Gastroesophageal sphincter (tissue), 4 donors: Measurements from ENCODE around the gene CLIP2. TPM values are rescaled to one million over a fixed set of nuclear protein-coding genes. Genes with fewer than 3 reads are reported as not detected.
"Not testable (repeated sequence)": the region's sequence is repeated elsewhere in the genome, so short reads cannot be mapped to it uniquely, and the experiment has no call there.

Experiments used
- ATAC-seq: fragments of 150-250 bp; one replicate; pipeline ENCODE4 v1.9.1; 2016; ENCODE audit warnings: mild to moderate bottlenecking, moderate library complexity
- H3K27ac ChIP-seq, 4 donors: fragments of 200-600 bp; sonication (generic) in 3 of 4; 1 replicate in 3 of 4; 2 replicates in 1 of 4; pipeline ENCODE4 v1.5.1; 2016 to 2019
- H3K27me3 ChIP-seq: fragments of 200-600 bp; sonication (generic); one replicate; pipeline ENCODE4 v1.5.1; 2019
- H3K36me3 ChIP-seq, 2 donors: fragments of 200-600 bp; sonication (generic); one replicate each; pipeline ENCODE4 v1.5.1; 2019; ENCODE audit warnings: control low read depth in 1 of 2
- H3K4me1 ChIP-seq, 3 donors: fragments of 200-600 bp; sonication (generic); 1 replicate in 2 of 3; 2 replicates in 1 of 3; pipeline ENCODE4 v1.5.1; 2016 to 2019; ENCODE audit warnings: control low read depth in 2 of 3
- H3K4me3 ChIP-seq, 2 donors: fragments of 200-600 bp; sonication (generic); one replicate each; pipeline ENCODE4 v1.5.1; 2019; ENCODE audit warnings: mild to moderate bottlenecking in 1 of 2, moderate library complexity in 1 of 2
- H3K9me3 ChIP-seq, 3 donors: fragments of 200-600 bp; sonication (generic); one replicate each; pipeline ENCODE4 v1.5.1; 2017 to 2019; ENCODE audit warnings: control low read depth in 2 of 3
- EP300 ChIP-seq: sonication (generic); formaldehyde crosslinking; IDR thresholded peaks from one replicate; pipeline ENCODE4 v1.6.1; 2017; ENCODE audit warnings: antibody characterized with exemption, mild to moderate bottlenecking
- POLR2A ChIP-seq, 2 donors: fragments of 450-650 bp; IDR thresholded peaks; one replicate each; pipeline ENCODE4 v1.6.1; 2017; ENCODE audit warnings: antibody characterized with exemption in 2 of 2, mild to moderate bottlenecking in 2 of 2, moderate library complexity in 1 of 2
- POLR2AphosphoS5 ChIP-seq: sonication (generic); formaldehyde crosslinking; IDR thresholded peaks from one replicate; pipeline ENCODE4 v1.6.1; 2017; ENCODE audit warnings: antibody characterized with exemption
- WGBS, 2 donors: methylation state at CpG; one replicate each; pipeline ENCODE4 v1.1.5; 2018; ENCODE audit warnings: low coverage in 1 of 2; 5-methylcytosine and 5-hydroxymethylcytosine counted together
- total RNA-seq, 4 donors: library from RNA; depleted of rRNA; stranded (reverse); fragments of >200 nt; gene quantifications; one replicate each; pipeline ENCODE4 v1.1.0, GENCODE V29; 2016
- TF ChIP-seq, protein P1 (sequence below), 4 experiments: fragments of 200-600 bp in 2 of 4; fragments of 450-650 bp in 2 of 4; sonication (generic) in 1 of 4; IDR thresholded peaks; one replicate each; pipeline ENCODE4 v1.5.1; 2017 to 2019; ENCODE audit warnings: antibody characterized with exemption in 4 of 4, mild to moderate bottlenecking in 2 of 4, moderate library complexity in 2 of 4

The CLIP2 gene
- total RNA-seq, 4 donors from 2014 or later: 23.0 to 50.7 (median 35.5) TPM

DNA sequence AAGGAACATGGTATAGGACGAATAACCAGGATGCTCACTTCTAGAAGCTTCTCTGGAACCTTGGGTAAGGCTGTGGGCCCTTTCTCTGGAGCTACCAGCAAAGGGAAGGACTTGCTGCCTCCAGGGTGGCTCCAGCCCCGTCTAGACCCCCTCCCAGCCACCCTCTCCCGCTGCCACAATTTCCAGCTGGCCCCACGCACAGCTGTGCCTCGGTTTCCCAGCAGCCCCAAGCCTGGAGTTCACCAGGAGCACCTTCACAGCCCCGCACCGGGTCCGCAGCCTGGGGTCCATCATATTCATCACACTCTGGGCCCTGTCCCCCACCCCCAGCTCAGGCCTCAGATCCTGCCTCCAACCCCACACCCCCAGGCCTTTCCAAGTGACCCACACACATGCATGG, 128.9 kb downstream of the CLIP2 start:
- 61% methylated on average over 5 of the region's 8 CpGs; no CpG with 5 or more reads in 1 of the 2 donors for WGBS, 2 donors
- ATAC-seq: no peak

DNA sequence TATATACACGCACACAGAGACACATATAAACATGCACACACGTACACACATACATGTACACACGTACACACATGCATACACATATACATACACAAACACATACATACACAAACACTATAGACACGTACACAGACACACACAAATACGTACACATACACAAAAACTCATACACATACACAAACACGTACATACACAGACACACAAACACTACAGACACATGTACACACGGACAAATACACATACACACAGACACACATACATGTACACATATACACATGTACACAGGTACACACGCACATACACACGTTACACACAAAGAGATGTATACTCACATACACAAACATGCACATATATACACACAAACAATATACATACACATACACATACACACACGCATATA, 129.3 kb downstream of the CLIP2 start:
- H3K4me3 ChIP-seq: no peak overlapping the region
- H3K27ac ChIP-seq: no peak overlapping the region
- 73 to 86% methylated on average over 9 to 10 of the region's 10 CpGs for WGBS, 2 donors
- TF ChIP-seq, protein P1, sequence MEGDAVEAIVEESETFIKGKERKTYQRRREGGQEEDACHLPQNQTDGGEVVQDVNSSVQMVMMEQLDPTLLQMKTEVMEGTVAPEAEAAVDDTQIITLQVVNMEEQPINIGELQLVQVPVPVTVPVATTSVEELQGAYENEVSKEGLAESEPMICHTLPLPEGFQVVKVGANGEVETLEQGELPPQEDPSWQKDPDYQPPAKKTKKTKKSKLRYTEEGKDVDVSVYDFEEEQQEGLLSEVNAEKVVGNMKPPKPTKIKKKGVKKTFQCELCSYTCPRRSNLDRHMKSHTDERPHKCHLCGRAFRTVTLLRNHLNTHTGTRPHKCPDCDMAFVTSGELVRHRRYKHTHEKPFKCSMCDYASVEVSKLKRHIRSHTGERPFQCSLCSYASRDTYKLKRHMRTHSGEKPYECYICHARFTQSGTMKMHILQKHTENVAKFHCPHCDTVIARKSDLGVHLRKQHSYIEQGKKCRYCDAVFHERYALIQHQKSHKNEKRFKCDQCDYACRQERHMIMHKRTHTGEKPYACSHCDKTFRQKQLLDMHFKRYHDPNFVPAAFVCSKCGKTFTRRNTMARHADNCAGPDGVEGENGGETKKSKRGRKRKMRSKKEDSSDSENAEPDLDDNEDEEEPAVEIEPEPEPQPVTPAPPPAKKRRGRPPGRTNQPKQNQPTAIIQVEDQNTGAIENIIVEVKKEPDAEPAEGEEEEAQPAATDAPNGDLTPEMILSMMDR (IDR thresholded peaks at IDR 0.05): no peak
- TF ChIP-seq POLR2A (IDR thresholded peaks at IDR 0.05) (no peak), POLR2AphosphoS5 (no peak), EP300 (no peak)
- H3K27me3 ChIP-seq: peaks cover 5% of the 10 kb centered on the region
- ATAC-seq: no peak
- peaks cover 0 to 9% (median 0%) of the 10 kb centered on the region in 3 donors for H3K4me1 ChIP-seq
- H3K9me3 ChIP-seq: no peaks in the 10 kb centered on the region
- H3K36me3 ChIP-seq: no peaks in the 10 kb centered on the region

More for the DNA sequence above, 128.9 kb downstream of the CLIP2 start:
- H3K27ac ChIP-seq: no peak overlapping the region
- peaks cover 0 to 9% (median 0%) of the 10 kb centered on the region in 3 donors for H3K4me1 ChIP-seq
- no peak for TF ChIP-seq POLR2A (IDR thresholded peaks at IDR 0.05)
- TF ChIP-seq POLR2AphosphoS5: no peak
- TF ChIP-seq, protein P1 (IDR thresholded peaks at IDR 0.05): no peak
- TF ChIP-seq EP300: no peak
- no peaks in the 10 kb centered on the region for H3K36me3 ChIP-seq
- H3K4me3 ChIP-seq: no peak overlapping the region
- H3K27me3 ChIP-seq: peaks cover 5% of the 10 kb centered on the region
- no peaks in the 10 kb centered on the region for H3K9me3 ChIP-seq

DNA sequence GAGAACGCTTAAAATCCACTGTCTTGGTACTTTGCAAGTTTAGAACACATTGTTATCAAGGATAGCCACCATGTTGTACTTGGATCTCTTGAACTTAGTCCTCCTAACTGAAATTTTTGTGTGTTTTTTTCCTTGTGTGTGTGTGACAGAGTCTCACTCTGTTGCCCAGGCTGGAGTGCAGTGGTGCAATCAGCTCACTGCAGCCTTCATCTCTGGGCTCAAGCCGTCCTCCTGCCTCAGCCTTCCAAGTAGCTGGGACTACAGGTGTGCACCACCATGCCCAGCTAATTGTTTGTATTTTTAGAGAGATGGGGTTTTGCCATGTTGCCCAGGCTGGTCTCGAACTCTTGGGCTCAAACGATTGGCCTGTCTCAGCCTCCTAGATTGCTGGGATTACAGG, 130.0 kb downstream of the CLIP2 start:
- ATAC-seq, H3K9me3 ChIP-seq: not testable (repeated sequence)
- WGBS, 2 donors: 61 to 83% methylated on average over 1 to 4 of the region's 4 CpGs

DNA sequence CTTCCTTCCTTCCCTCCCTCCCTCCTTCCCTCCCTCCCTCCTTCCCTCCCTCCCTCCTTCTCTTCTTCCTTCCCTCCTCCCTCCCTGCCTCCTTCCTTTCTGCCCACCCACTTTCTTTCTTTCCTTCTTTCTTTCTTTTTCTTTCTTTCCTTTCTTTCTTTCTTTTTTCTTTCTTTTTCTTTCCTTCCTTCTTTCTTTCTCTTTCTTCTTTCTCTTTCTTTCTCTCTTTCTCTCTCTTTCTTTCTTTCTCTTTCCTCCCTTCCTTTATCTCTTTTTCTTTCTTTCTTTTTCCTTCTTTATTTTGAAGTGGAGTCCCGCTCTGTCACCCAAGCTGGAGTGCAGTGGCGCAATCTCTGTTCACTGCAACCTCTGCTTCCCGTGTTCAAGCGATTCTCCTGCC, 130.8 kb downstream of the CLIP2 start:
- ATAC-seq: no peak
- peaks cover 5% of the 10 kb centered on the region for H3K27me3 ChIP-seq
- H3K4me3 ChIP-seq: no peak overlapping the region
- TF ChIP-seq EP300 (no peak), POLR2AphosphoS5 (no peak), POLR2A (IDR thresholded peaks at IDR 0.05) (no peak)
- TF ChIP-seq, protein P1 (IDR thresholded peaks at IDR 0.05): no peak
- peaks cover 0 to 9% (median 0%) of the 10 kb centered on the region in 3 donors for H3K4me1 ChIP-seq
- no peaks in the 10 kb centered on the region for H3K36me3 ChIP-seq
- H3K9me3 ChIP-seq: no peaks in the 10 kb centered on the region
- no peak overlapping the region for H3K27ac ChIP-seq
- 80 to 94% methylated on average over 4 of the region's 4 CpGs for whole genome bisulfite sequencing, 2 donors

More for the DNA sequence above, 130.0 kb downstream of the CLIP2 start:
- H3K4me1 ChIP-seq, H3K36me3 ChIP-seq, H3K27ac ChIP-seq, H3K4me3 ChIP-seq, H3K27me3 ChIP-seq: not testable (repeated sequence)

DNA sequence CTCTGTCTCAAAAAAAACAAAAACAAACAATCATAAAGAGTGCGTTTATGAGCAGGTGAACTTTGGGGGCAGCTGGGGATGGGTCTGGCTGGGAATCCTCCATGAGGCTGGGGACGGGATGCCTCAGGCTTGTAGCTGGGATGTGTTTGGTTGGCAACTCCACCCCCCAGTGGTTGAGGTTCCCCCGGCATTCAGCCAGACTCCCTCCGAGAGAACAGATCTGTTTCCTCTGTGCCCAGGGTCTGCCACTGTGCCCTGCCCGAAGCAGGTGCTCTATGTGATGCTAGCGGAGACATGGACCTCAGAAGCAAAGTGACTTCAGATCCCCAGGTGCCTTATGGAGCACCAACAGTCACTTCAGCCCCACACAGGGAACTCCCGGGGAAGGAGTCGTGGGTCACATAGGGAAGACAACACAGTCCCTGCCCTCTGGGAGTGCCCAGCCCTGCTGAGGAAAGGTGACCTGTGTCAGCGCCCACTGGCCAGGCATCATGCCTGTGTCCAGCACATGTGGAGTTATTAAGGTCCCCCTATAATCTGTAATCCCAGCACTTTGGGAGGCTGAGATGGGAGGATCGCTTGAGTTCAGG, 135.2 kb downstream of the CLIP2 start:
- TF ChIP-seq POLR2AphosphoS5: no peak
- TF ChIP-seq, protein P1 (IDR thresholded peaks at IDR 0.05): no peak
- no peak for TF ChIP-seq EP300
- no peak for TF ChIP-seq POLR2A (IDR thresholded peaks at IDR 0.05)
- Histone ChIP-seq H3K4me1 (no peaks in the 10 kb centered on the region), H3K27ac (no peak overlapping the region), H3K4me3 (no peak overlapping the region), H3K27me3 (no peaks in the 10 kb centered on the region), H3K9me3 (no peaks in the 10 kb centered on the region), H3K36me3 (no peaks in the 10 kb centered on the region)
- no peak for ATAC-seq
- WGBS, 2 donors: 80% methylated on average over 5 of the region's 10 CpGs; no CpG with 5 or more reads in 1 of the 2 donors
